Stimulated activated CD8-positive, alpha-beta memory T cell treated with anti-CD3 and anti-CD28 coated beads, Interleukin-7, amount 100 ng/mL, for 24 hours (primary cell): Measurements from ENCODE around the gene ARMC3.

Experiments used
- DNase-seq: peaks from one replicate; pipeline ENCODE4 v3.0.0-alpha.2; 2020; ENCODE audit warnings: low read depth

The ARMC3 gene

GRCh38 chr10:22993314-22993713, 65.5 kb downstream of the ARMC3 start:
- DNase-seq = no peak

GRCh38 chr10:22997096-22997495, 69.2 kb downstream of the ARMC3 start:
- no peak for DNase-seq

- DNase-seq = no peak
Measured at GRCh38 chr10:22998091-22998490, 70.2 kb downstream of the ARMC3 start.

- no peak for DNase-seq
Measured at GRCh38 chr10:22999942-23000341, 72.1 kb downstream of the ARMC3 start.

- no peak for DNase-seq
Measured at GRCh38 chr10:23001901-23002516, 74.2 kb downstream of the ARMC3 start.

GRCh38 chr10:23005150-23005549, 77.3 kb downstream of the ARMC3 start:
- DNase-seq = no peak

- DNase-seq = no peak
Measured at GRCh38 chr10:23013581-23014335, 85.9 kb downstream of the ARMC3 start.

- no peak for DNase-seq
Measured at GRCh38 chr10:23015021-23015707, 87.3 kb downstream of the ARMC3 start.

GRCh38 chr10:23016636-23017035, 88.8 kb downstream of the ARMC3 start:
- DNase-seq = no peak

GRCh38 chr10:23019633-23020032, 91.8 kb downstream of the ARMC3 start:
- DNase-seq = no peak

GRCh38 chr10:23021430-23021829, 93.6 kb downstream of the ARMC3 start:
- no peak for DNase-seq

GRCh38 chr10:23024002-23024401, 96.1 kb downstream of the ARMC3 start:
- no peak for DNase-seq

GRCh38 chr10:23031318-23031717, 103.5 kb downstream of the ARMC3 start:
- no peak for DNase-seq

GRCh38 chr10:23034790-23035189, 106.9 kb downstream of the ARMC3 start:
- no peak for DNase-seq

- DNase-seq = no peak
Measured at GRCh38 chr10:23035569-23035968, 107.7 kb downstream of the ARMC3 start.

GRCh38 chr10:23037152-23037551, 109.3 kb downstream of the ARMC3 start:
- DNase-seq = no peak

- DNase-seq = no peak
Measured at GRCh38 chr10:23037561-23037960, 109.7 kb downstream of the ARMC3 start.

- DNase-seq = no peak
Measured at GRCh38 chr10:23038172-23038571, 110.3 kb downstream of the ARMC3 start.

- DNase-seq = no peak
Measured at GRCh38 chr10:23040002-23040401, 112.1 kb downstream of the ARMC3 start.

GRCh38 chr10:23046027-23046426, 118.2 kb downstream of the ARMC3 start:
- no peak for DNase-seq

- no peak for DNase-seq
Measured at GRCh38 chr10:23047201-23048050, 119.6 kb downstream of the ARMC3 start.

- DNase-seq = no peak
Measured at GRCh38 chr10:23048191-23048590, 120.3 kb downstream of the ARMC3 start.
